GM18511 (cell line): ENCODE data around the gene GPR137C.

Experiments used
- ATAC-seq: cut with Tn5 transposase; IDR thresholded peaks from one replicate; pipeline ENCODE4 v1.9.1; 2021; ENCODE audit warnings: mild to moderate bottlenecking, moderate library complexity; ENCODE audit not compliant: unreplicated experiment

The GPR137C gene

GRCh38 chr14:52663850-52664249 lies 111.2 kb downstream of the GPR137C start:
- no peak for ATAC-seq

GRCh38 chr14:52678591-52678990 lies 126.0 kb downstream of the GPR137C start:
- no peak for ATAC-seq

- no peak for ATAC-seq
These were observed 131.4 kb downstream of the GPR137C start for GRCh38 chr14:52683985-52684520.

- ATAC-seq = no peak
These were observed 133.5 kb downstream of the GPR137C start for GRCh38 chr14:52686176-52686575.
